HEK293 (cell line): Measurements from ENCODE around the gene KLF7.

ENCODE experiments used
- CTCF ChIA-PET: fragments of 350-600 bp; formaldehyde crosslinking; extraction: SDS; loops from one replicate; lab custom pipeline; 2021; ENCODE audit warnings: antibody characterized with exemption; lab: Yijun Ruan, JAX
- POLR2A ChIA-PET: fragments of 300-600 bp; formaldehyde crosslinking; extraction: SDS; loops from one replicate; lab custom pipeline; 2020; ENCODE audit warnings: antibody characterized with exemption, inconsistent platforms; lab: Yijun Ruan, JAX
- H3K27ac ChIP-seq: fragments of 200-500 bp; sonication (Bioruptor generic); 2 replicates; pipeline ENCODE4 v1.5.1; 2014; ENCODE audit warnings: low read depth, low read length, control low read depth, inconsistent platforms; ENCODE audit errors: extremely low read depth
- H3K36me3 ChIP-seq, 2 experiments: fragments of 200-500 bp in 1 of 2; sonication (Bioruptor generic) in 1 of 2; 1 replicate in 1 of 2; 2 replicates in 1 of 2; pipeline ENCODE4 v1.5.1; 2014 to 2017; ENCODE audit warnings: inconsistent platforms in 2 of 2, low read length in 2 of 2; ENCODE audit not compliant: control insufficient read depth in 2 of 2, insufficient read depth in 1 of 2
- H3K4me1 ChIP-seq: fragments of 200-500 bp; sonication (Bioruptor generic); 2 replicates; pipeline ENCODE4 v1.5.1; 2014; ENCODE audit warnings: mild to moderate bottlenecking, low read length, inconsistent platforms; ENCODE audit not compliant: control insufficient read depth, insufficient read depth
- H3K4me3 ChIP-seq: 2 replicates; pipeline ENCODE4 v1.5.1; 2011; ENCODE audit warnings: low read depth, mild to moderate bottlenecking, control low read depth, low read length, moderate library complexity
- H3K9me3 ChIP-seq: fragments of 200-500 bp; sonication (Bioruptor generic); 2 replicates; pipeline ENCODE4 v1.5.1; 2014; ENCODE audit warnings: low read depth, low read length, inconsistent platforms; ENCODE audit not compliant: control insufficient read depth, insufficient read depth
- ATF2 ChIP-seq: fragments of 450-650 bp; formaldehyde crosslinking; IDR thresholded peaks from 2 replicates; pipeline ENCODE4 v1.5.1; 2016; ENCODE audit warnings: missing biosample characterization, missing genetic modification characterization, low read depth
- BCL6B ChIP-seq: fragments of 450-650 bp; formaldehyde crosslinking; IDR thresholded peaks from 2 replicates; pipeline ENCODE4 v1.5.1; 2017; ENCODE audit warnings: missing biosample characterization, missing genetic modification characterization
- ELK4 ChIP-seq: IDR thresholded peaks from 2 replicates; pipeline ENCODE4 v1.6.1; 2011; ENCODE audit warnings: mild to moderate bottlenecking, low read depth, low read length, borderline replicate concordance
- GLIS1 ChIP-seq: fragments of 450-650 bp; formaldehyde crosslinking; IDR thresholded peaks from 2 replicates; pipeline ENCODE4 v1.5.1; 2016; ENCODE audit warnings: missing biosample characterization, missing genetic modification characterization
- IKZF3 ChIP-seq: fragments of 450-650 bp; IDR thresholded peaks from 2 replicates; pipeline ENCODE4 v1.5.0; 2018; ENCODE audit warnings: missing biosample characterization, mild to moderate bottlenecking, missing genetic modification characterization, moderate library complexity
- PRDM6 ChIP-seq: fragments of 450-650 bp; formaldehyde crosslinking; IDR thresholded peaks from 2 replicates; pipeline ENCODE4 v1.5.1; 2017; ENCODE audit warnings: missing biosample characterization, missing genetic modification characterization
- TRIM28 ChIP-seq: IDR thresholded peaks from 2 replicates; pipeline ENCODE4 v1.6.1; 2011; ENCODE audit warnings: low read length, control low read depth, borderline replicate concordance
- ZNF221 ChIP-seq: fragments of 450-650 bp; formaldehyde crosslinking; IDR thresholded peaks from 2 replicates; pipeline ENCODE4 v1.5.1; 2017; ENCODE audit warnings: missing biosample characterization, missing genetic modification characterization, borderline replicate concordance
- ZNF362 ChIP-seq: fragments of 450-650 bp; formaldehyde crosslinking; IDR thresholded peaks from 2 replicates; pipeline ENCODE4 v1.5.1; 2016; ENCODE audit warnings: missing biosample characterization, missing genetic modification characterization
- ZNF423 ChIP-seq: fragments of 450-650 bp; formaldehyde crosslinking; IDR thresholded peaks from 2 replicates; pipeline ENCODE4 v1.5.1; 2016; ENCODE audit warnings: missing biosample characterization, missing genetic modification characterization
- ZNF529 ChIP-seq: fragments of 450-650 bp; formaldehyde crosslinking; IDR thresholded peaks from 2 replicates; pipeline ENCODE4 v1.5.1; 2017; ENCODE audit warnings: missing genetic modification characterization, missing biosample characterization; ENCODE audit not compliant: insufficient replicate concordance
- ZNF580 ChIP-seq: fragments of 450-650 bp; formaldehyde crosslinking; IDR thresholded peaks from 2 replicates; pipeline ENCODE4 v1.5.1; 2016; ENCODE audit warnings: missing biosample characterization, missing genetic modification characterization
- ZNF621 ChIP-seq: fragments of 450-650 bp; formaldehyde crosslinking; IDR thresholded peaks from 2 replicates; pipeline ENCODE4 v1.5.1; 2017; ENCODE audit warnings: missing biosample characterization, missing genetic modification characterization
- ZNF677 ChIP-seq: fragments of 450-650 bp; IDR thresholded peaks from 2 replicates; pipeline ENCODE4 v1.5.0; 2018; ENCODE audit warnings: missing biosample characterization, mild to moderate bottlenecking, missing genetic modification characterization, moderate library complexity

Gene KLF7

GRCh38 chr2:207200136-207200535, 34.4 kb upstream of the KLF7 start:
- Histone ChIP-seq H3K9me3 (no peaks in the 10 kb centered on the region), H3K36me3 (no peaks in the 10 kb centered on the region), H3K27ac (no peak overlapping the region), H3K4me1 (no peaks in the 10 kb centered on the region), H3K4me3 (no peak overlapping the region)
- TF ChIP-seq GLIS1, result no peak
- TF ChIP-seq ZNF621 (tag by site-specific recombination), result no peak
- TF ChIP-seq ZNF580, result no peak
- TF ChIP-seq ATF2, result no peak
- TF ChIP-seq PRDM6 (tag by site-specific recombination), result no peak
- TF ChIP-seq ZNF677 (tag by site-specific recombination), result no peak
- ChIA-PET CTCF (no interaction called here), POLR2A (no interaction called here)

- CTCF ChIA-PET, result no interaction called here
- Histone ChIP-seq H3K9me3 (no peaks in the 10 kb centered on the region), H3K27ac (no peak overlapping the region), H3K4me1 (no peaks in the 10 kb centered on the region), H3K4me3 (no peak overlapping the region), H3K36me3 (no peaks in the 10 kb centered on the region)
- TF ChIP-seq ELK4 (no peak), ZNF221 (tag by site-specific recombination) (no peak)
- POLR2A ChIA-PET, result no interaction called here
These were observed 28.3 kb upstream of the KLF7 start for GRCh38 chr2:207194028-207194427.

GRCh38 chr2:207188626-207189419, 23.1 kb upstream of the KLF7 start:
- TF ChIP-seq ZNF362 (tag by site-specific recombination), result no peak
- TF ChIP-seq ZNF529 (tag by site-specific recombination), result no peak
- no peak for TF ChIP-seq TRIM28
- TF ChIP-seq ZNF423, result no peak
- peak; percentile 99 for TF ChIP-seq BCL6B (tag by site-specific recombination)
- TF ChIP-seq IKZF3 (tag by site-specific recombination), result no peak
- ChIA-PET POLR2A (no interaction called here), CTCF (no interaction called here)
- Histone ChIP-seq H3K9me3 (no peaks in the 10 kb centered on the region), H3K4me1 (no peaks in the 10 kb centered on the region), H3K4me3 (no peak overlapping the region), H3K27ac (no peak overlapping the region), H3K36me3 (no peaks in the 10 kb centered on the region)
